C1 segment of cervical spinal cord (tissue), 14 donors: Measurements from ENCODE around the gene MAP1LC3B.

Experiments
- DNase-seq, 14 donors: peaks; one replicate each; lab custom pipeline; 2025; lab: John Stamatoyannopoulos, UW

Gene MAP1LC3B

DNA sequence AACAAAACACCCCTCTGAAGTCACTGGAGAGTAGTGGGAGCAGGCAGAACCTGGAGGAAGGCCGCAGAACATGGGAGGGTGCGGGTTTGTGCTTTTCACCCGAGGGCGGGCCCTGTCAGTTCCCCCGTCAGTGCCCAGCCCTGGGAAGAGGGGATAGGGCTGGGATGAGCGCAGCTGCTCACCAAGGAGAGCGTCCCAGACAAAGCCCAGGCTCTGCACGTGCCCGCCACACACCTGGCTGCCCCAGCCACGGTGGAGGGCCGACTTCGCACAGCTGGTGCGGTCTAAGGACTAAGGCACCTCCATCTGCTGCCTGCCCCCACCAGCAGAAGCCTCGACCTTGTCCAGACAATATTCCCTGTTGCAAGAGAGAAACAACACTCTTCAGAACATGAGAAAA lies 61.2 kb downstream of the MAP1LC3B start:
- DNase-seq, result no peak
